Parathyroid adenoma (tissue), 2 donors: ENCODE results near the gene VEGFD.

Experiments used
- H2AFZ ChIP-seq: fragments of 300-600 bp; sonication (generic); one replicate; pipeline ENCODE4 v1.7.0; 2017; ENCODE audit warnings: antibody characterized with exemption, mild to moderate bottlenecking
- H3K27ac ChIP-seq: fragments of 300-600 bp; sonication (generic); one replicate; pipeline ENCODE4 v1.7.0; 2017
- H3K27me3 ChIP-seq: fragments of 300-600 bp; sonication (generic); one replicate; pipeline ENCODE4 v1.7.0; 2017; ENCODE audit warnings: low read length; ENCODE audit not compliant: control insufficient read depth, insufficient read depth
- H3K36me3 ChIP-seq: fragments of 300-600 bp; sonication (generic); one replicate; pipeline ENCODE4 v1.7.0; 2017; ENCODE audit warnings: low read length; ENCODE audit not compliant: control insufficient read depth, insufficient read depth
- H3K4me1 ChIP-seq: fragments of 300-600 bp; sonication (generic); one replicate; pipeline ENCODE4 v1.7.0; 2017; ENCODE audit warnings: control low read depth
- H3K4me2 ChIP-seq: fragments of 300-600 bp; sonication (generic); one replicate; pipeline ENCODE4 v1.7.0; 2017; ENCODE audit warnings: low read length
- H3K4me3 ChIP-seq: fragments of 300-600 bp; sonication (generic); one replicate; pipeline ENCODE4 v1.7.0; 2017; ENCODE audit warnings: low read depth, low read length
- H3K79me2 ChIP-seq: fragments of 300-600 bp; sonication (generic); one replicate; pipeline ENCODE4 v1.7.0; 2017; ENCODE audit warnings: control low read depth
- H3K9ac ChIP-seq: fragments of 300-600 bp; sonication (generic); one replicate; pipeline ENCODE4 v1.7.0; 2017; ENCODE audit warnings: mild to moderate bottlenecking
- H3K9me3 ChIP-seq: fragments of 300-600 bp; sonication (generic); one replicate; pipeline ENCODE4 v1.7.0; 2017; ENCODE audit warnings: low read length; ENCODE audit not compliant: control insufficient read depth
- TF ChIP-seq, protein P1 (sequence below): fragments of 300-600 bp; sonication (generic); IDR thresholded peaks from one replicate; pipeline ENCODE4 v1.7.0; 2017; ENCODE audit warnings: antibody characterized with exemption, mild to moderate bottlenecking
- donor health status: primary hyperparathyroidism.

Gene VEGFD

DNA sequence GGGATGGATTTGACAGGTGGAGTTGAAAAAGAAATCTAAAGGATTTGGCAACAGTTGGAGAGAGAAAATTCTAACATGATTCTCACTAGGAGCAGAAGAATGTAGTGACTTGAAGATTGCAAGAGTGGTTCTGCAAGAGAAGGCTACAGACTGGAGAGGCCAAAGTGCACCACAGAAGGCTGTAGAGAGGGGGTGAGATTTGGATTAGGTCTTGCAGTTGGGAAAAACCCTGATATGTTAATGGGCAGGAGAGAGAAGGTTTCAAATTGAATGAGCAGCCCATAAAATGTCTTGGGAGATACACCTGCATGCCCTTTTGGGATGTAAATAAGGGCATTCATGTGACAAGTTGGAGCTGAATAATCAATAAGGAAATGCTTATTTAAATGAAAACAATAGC lies 14.7 kb upstream of the VEGFD start:
- no peak overlapping the region for H3K27ac ChIP-seq

DNA sequence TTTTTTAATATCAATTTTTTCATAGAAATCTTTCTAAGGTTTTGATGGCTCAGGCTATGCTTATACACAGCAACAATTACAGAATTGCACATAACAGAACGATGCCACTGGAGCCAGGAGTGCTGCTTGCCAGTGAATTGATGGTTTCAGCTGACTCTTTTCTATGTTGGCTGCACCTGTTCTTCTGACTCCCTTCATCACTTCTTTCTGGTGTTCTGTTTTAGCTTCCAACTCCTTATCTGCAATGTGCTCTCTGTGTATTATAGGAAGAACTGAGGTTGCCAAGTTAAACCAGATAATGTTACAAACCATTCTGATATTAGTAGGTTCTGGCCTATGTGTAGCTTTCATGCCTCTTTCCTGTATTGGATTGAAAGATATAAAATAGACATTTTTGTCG lies 11.6 kb upstream of the VEGFD start:
- Histone ChIP-seq H3K9me3 (no peaks in the 10 kb centered on the region), H3K27ac (no peak overlapping the region), H3K4me2 (no peak overlapping the region), H2AFZ (no peak overlapping the region), H3K9ac (no peak overlapping the region), H3K27me3 (no peaks in the 10 kb centered on the region), H3K4me1 (no peaks in the 10 kb centered on the region), H3K79me2 (no peaks in the 10 kb centered on the region), H3K36me3 (no peaks in the 10 kb centered on the region), H3K4me3 (no peak overlapping the region)
- TF ChIP-seq, protein P1, sequence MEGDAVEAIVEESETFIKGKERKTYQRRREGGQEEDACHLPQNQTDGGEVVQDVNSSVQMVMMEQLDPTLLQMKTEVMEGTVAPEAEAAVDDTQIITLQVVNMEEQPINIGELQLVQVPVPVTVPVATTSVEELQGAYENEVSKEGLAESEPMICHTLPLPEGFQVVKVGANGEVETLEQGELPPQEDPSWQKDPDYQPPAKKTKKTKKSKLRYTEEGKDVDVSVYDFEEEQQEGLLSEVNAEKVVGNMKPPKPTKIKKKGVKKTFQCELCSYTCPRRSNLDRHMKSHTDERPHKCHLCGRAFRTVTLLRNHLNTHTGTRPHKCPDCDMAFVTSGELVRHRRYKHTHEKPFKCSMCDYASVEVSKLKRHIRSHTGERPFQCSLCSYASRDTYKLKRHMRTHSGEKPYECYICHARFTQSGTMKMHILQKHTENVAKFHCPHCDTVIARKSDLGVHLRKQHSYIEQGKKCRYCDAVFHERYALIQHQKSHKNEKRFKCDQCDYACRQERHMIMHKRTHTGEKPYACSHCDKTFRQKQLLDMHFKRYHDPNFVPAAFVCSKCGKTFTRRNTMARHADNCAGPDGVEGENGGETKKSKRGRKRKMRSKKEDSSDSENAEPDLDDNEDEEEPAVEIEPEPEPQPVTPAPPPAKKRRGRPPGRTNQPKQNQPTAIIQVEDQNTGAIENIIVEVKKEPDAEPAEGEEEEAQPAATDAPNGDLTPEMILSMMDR: no peak

More for the DNA sequence above, 14.7 kb upstream of the VEGFD start:
- Histone ChIP-seq H3K4me2 (no peak overlapping the region), H3K9ac (no peak overlapping the region), H3K4me3 (no peak overlapping the region), H3K27me3 (no peaks in the 10 kb centered on the region), H3K79me2 (no peaks in the 10 kb centered on the region), H3K9me3 (no peaks in the 10 kb centered on the region), H2AFZ (no peak overlapping the region), H3K36me3 (no peaks in the 10 kb centered on the region), H3K4me1 (no peaks in the 10 kb centered on the region)
- TF ChIP-seq, protein P1: no peak

DNA sequence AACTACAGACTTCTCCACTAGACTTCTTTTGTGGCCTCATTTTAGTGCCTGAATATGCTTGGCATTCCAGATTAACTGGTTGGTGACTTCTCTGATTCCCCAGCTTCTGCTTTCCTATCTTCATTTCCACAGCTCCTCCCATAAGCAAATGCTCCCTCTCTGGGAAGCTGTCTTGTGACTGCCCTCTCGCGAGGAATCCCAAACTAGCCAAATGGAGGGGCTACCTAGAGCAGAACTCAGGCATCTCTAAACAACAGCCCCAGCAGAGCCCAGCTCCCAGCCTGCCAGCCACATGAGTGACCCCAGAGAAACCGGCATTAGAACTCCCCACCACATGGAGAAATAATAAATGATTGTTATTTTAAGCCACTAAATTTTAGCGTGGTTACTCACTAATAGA lies 7.6 kb upstream of the VEGFD start:
- Histone ChIP-seq H3K27me3 (no peaks in the 10 kb centered on the region), H3K4me2 (no peak overlapping the region), H3K27ac (no peak overlapping the region), H3K9me3 (no peaks in the 10 kb centered on the region), H3K36me3 (no peaks in the 10 kb centered on the region), H3K9ac (no peak overlapping the region), H2AFZ (no peak overlapping the region), H3K79me2 (no peaks in the 10 kb centered on the region), H3K4me1 (no peaks in the 10 kb centered on the region), H3K4me3 (no peak overlapping the region)
- TF ChIP-seq, protein P1: no peak

DNA sequence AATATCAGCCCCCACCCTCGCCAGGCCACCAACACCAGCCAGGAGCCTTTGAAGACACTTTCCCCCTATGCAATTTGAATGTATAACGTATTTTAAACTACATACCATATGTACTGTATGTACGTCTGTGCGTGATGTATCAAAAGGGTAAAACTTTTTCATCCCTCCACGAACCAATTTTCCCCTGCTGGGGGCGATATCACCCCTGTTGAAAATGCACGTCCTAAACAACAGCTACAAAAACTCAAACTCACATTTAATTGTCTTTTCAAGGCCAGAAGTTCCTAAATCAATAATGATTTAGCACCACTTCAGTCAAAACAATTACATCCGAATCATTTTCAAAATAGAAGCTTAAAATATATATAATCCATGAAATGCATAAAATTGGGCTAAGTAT lies 1.4 kb downstream of the VEGFD start:
- no peaks in the 10 kb centered on the region for H3K27me3 ChIP-seq
- no peak overlapping the region for H3K4me3 ChIP-seq
- no peak overlapping the region for H3K9ac ChIP-seq
- no peak overlapping the region for H2AFZ ChIP-seq
- no peaks in the 10 kb centered on the region for H3K9me3 ChIP-seq
- no peak overlapping the region for H3K27ac ChIP-seq
- no peaks in the 10 kb centered on the region for H3K36me3 ChIP-seq
- no peaks in the 10 kb centered on the region for H3K4me1 ChIP-seq
- no peaks in the 10 kb centered on the region for H3K79me2 ChIP-seq
- TF ChIP-seq, protein P1: no peak
- H3K4me2 ChIP-seq: no peak overlapping the region

DNA sequence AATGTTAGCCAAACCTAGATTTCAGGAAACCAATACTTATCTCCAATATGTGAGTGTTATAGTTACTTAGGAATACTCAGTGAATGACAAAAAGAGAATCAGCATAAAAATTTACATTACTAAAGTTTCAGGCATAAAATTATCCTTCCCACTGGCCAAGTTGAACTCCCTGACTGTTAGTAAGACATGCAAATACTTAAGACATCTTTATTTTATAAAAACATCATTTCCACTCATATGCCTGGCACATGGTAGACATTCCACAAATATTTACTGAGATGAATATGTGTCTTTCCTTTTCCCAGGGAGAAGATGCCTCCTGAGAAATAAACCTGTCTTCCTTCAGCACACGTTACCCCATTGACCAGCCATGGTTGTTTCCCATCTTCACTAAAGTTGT lies 7.3 kb downstream of the VEGFD start:
- no peak overlapping the region for H3K4me3 ChIP-seq
- no peak overlapping the region for H3K4me2 ChIP-seq
- H3K27me3 ChIP-seq: no peaks in the 10 kb centered on the region
- H3K36me3 ChIP-seq: no peaks in the 10 kb centered on the region
- H3K79me2 ChIP-seq: no peaks in the 10 kb centered on the region
- no peaks in the 10 kb centered on the region for H3K9me3 ChIP-seq
- no peak overlapping the region for H3K27ac ChIP-seq
- H2AFZ ChIP-seq: no peak overlapping the region
- H3K9ac ChIP-seq: no peak overlapping the region
- no peaks in the 10 kb centered on the region for H3K4me1 ChIP-seq
- TF ChIP-seq, protein P1: no peak
